Upper lobe of left lung (tissue), 4 donors: Measurements from ENCODE around the gene NPHP4.

Experiments
- CTCF ChIP-seq, 6 experiments: fragments of 450-650 bp in 4 of 6; fragments of 200-600 bp in 2 of 6; sonication (generic) in 2 of 6; IDR thresholded peaks; one replicate each; pipeline ENCODE4 v1.5.1; 2016 to 2019; ENCODE audit warnings: antibody characterized with exemption in 6 of 6
- EP300 ChIP-seq, 4 donors: sonication (generic); formaldehyde crosslinking; IDR thresholded peaks; one replicate each; pipeline ENCODE4 v1.5.1; 2017; ENCODE audit warnings: antibody characterized with exemption in 4 of 4, control low read depth in 2 of 4
- POLR2A ChIP-seq, 4 donors: fragments of 450-650 bp; IDR thresholded peaks; one replicate each; pipeline ENCODE4 v1.5.1; 2016 to 2017; ENCODE audit warnings: antibody characterized with exemption in 4 of 4, mild to moderate bottlenecking in 2 of 4
- POLR2AphosphoS5 ChIP-seq, 2 donors: sonication (generic); formaldehyde crosslinking; IDR thresholded peaks; one replicate each; pipeline ENCODE4 v1.5.1; 2017; ENCODE audit warnings: antibody characterized with exemption in 2 of 2

- no peak for TF ChIP-seq EP300 (IDR thresholded peaks at IDR 0.05)
- no peak for TF ChIP-seq CTCF (IDR thresholded peaks at IDR 0.05)
- TF ChIP-seq POLR2AphosphoS5 (IDR thresholded peaks at IDR 0.05): no peak
- no peak for TF ChIP-seq POLR2A (IDR thresholded peaks at IDR 0.05)
Observed at GRCh38 chr1:5905436-5905835, 86.8 kb downstream of the NPHP4 start.
